ENCODE results near the gene C1orf122. TPM values are rescaled to one million over a fixed set of nuclear protein-coding genes. Genes with fewer than 3 reads are reported as not detected.

The C1orf122 gene
- total and polyA plus RNA-seq, 10 donors = 15.9 to 38.5 (median 21.3) TPM

GRCh38 chr1:37854406-37854805 lies 46.8 kb downstream of the C1orf122 start:
- Histone ChIP-seq H3K36me3 (peaks cover 2 to 56% (median 23%) of the 10 kb centered on the region in 6 donors), H3K27me3 (replicated peaks in 1 of 7) (no peaks in the 10 kb centered on the region), H3K9me3 (no peaks in the 10 kb centered on the region), H3K4me3 (no peak overlapping the region), H3K4me1 (peaks cover 35 to 97% (median 88%) of the 10 kb centered on the region in 6 donors), H3K27ac (peak overlapping the region in 1 of 8 donors; percentile 85)
- DNase-seq = no peak
- intact Hi-C loops (cut with DNase I; ENCODE audit: low total_unique reads) = loop anchor here (10.0 kb wide), 1 partner anchor 160 kb away; the partner anchor contains the start of gene CDCA8
- no peak for TF ChIP-seq CTCF (IDR thresholded peaks at IDR 0.05 in 8 of 11, conservative IDR thresholded peaks at IDR 0.05 in 3 of 11)
- no peak for TF ChIP-seq POLR2AphosphoS5 (IDR thresholded peaks at IDR 0.05)
- no peak for TF ChIP-seq POLR2A (IDR thresholded peaks at IDR 0.05)
- WGBS, 5 donors = 94 to 99% (median 97%) methylated on average over 6 of the region's 6 CpGs

Other genes starting within 250 kb of the C1orf122 start
- gene GNL2, start 211.9 kb upstream of the C1orf122 start, total RNA-seq = 10 to 100 TPM; 28.9 to 58.0 (median 34.8) TPM
- gene GNL2, start 211.9 kb upstream of the C1orf122 start, polyA plus RNA-seq = 10 to 100 TPM; 31.8 to 49.2 (median 41.8) TPM
- 1 to 10 TPM in 1 of 7 donors, under 1 TPM in 5, not detected in 1; 0.37 to 1.0 (median 0.53) TPM for gene RSPO1, start 172.9 kb upstream of the C1orf122 start, total RNA-seq
- gene RSPO1, start 172.9 kb upstream of the C1orf122 start, polyA plus RNA-seq = under 1 TPM; 0.20 to 0.50 (median 0.48) TPM
- 1 to 10 TPM; 1.2 to 8.2 (median 4.3) TPM for gene CDCA8, start 115.3 kb upstream of the C1orf122 start, total RNA-seq
- gene CDCA8, start 115.3 kb upstream of the C1orf122 start, polyA plus RNA-seq = 1 to 10 TPM; 1.5 to 7.7 (median 3.9) TPM
- gene EPHA10, start 42.7 kb upstream of the C1orf122 start, total RNA-seq = under 1 TPM in 4 of 7 donors, not detected in 3; 0.07 to 0.43 (median 0.26) TPM
- under 1 TPM; 0.02 to 0.10 (median 0.02) TPM for gene EPHA10, start 42.7 kb upstream of the C1orf122 start, polyA plus RNA-seq
- 1 to 10 TPM; 1.8 to 9.2 (median 3.1) TPM for gene MANEAL, start 13.9 kb upstream of the C1orf122 start, total RNA-seq
- 1 to 10 TPM; 1.4 to 2.3 (median 1.8) TPM for gene MANEAL, start 13.9 kb upstream of the C1orf122 start, polyA plus RNA-seq
- 10 to 100 TPM in 5 of 7 donors, 1 to 10 TPM in 2; 8.0 to 13.4 (median 10.9) TPM for gene YRDC, start 418 bp downstream of the C1orf122 start, total RNA-seq
- gene YRDC, start 418 bp downstream of the C1orf122 start, polyA plus RNA-seq = 10 to 100 TPM in 1 of 3 donors, 1 to 10 TPM in 2; 7.5 to 12.2 (median 9.9) TPM
- 10 to 100 TPM in 6 of 7 donors, 1 to 10 TPM in 1; 9.3 to 49.8 (median 26.6) TPM for gene MTF1, start 51.8 kb downstream of the C1orf122 start, total RNA-seq
- 1 to 10 TPM; 1.3 to 3.1 (median 1.5) TPM for gene MTF1, start 51.8 kb downstream of the C1orf122 start, polyA plus RNA-seq
- gene INPP5B, start 139.3 kb downstream of the C1orf122 start, total RNA-seq = 10 to 100 TPM; 31.0 to 70.7 (median 45.0) TPM
- 10 to 100 TPM; 11.4 to 27.5 (median 19.0) TPM for gene INPP5B, start 139.3 kb downstream of the C1orf122 start, polyA plus RNA-seq
- gene SF3A3, start 182.2 kb downstream of the C1orf122 start, total RNA-seq = 10 to 100 TPM; 44.5 to 64.3 (median 53.6) TPM
- gene SF3A3, start 182.2 kb downstream of the C1orf122 start, polyA plus RNA-seq = 10 to 100 TPM; 19.7 to 24.9 (median 22.1) TPM
- gene FHL3, start 197.7 kb downstream of the C1orf122 start, total RNA-seq = 10 to 100 TPM; 13.0 to 39.9 (median 19.5) TPM
- gene FHL3, start 197.7 kb downstream of the C1orf122 start, polyA plus RNA-seq = 10 to 100 TPM in 1 of 3 donors, 1 to 10 TPM in 2; 8.6 to 14.0 (median 9.3) TPM
- 10 to 100 TPM; 19.2 to 51.4 (median 23.7) TPM for gene UTP11, start 204.9 kb downstream of the C1orf122 start, total RNA-seq
- 10 to 100 TPM; 12.5 to 21.0 (median 20.6) TPM for gene UTP11, start 204.9 kb downstream of the C1orf122 start, polyA plus RNA-seq
- under 1 TPM in 4 of 7 donors, not detected in 3; 0.17 to 0.60 (median 0.30) TPM for gene POU3F1, start 239.0 kb downstream of the C1orf122 start, total RNA-seq
- gene POU3F1, start 239.0 kb downstream of the C1orf122 start, polyA plus RNA-seq = under 1 TPM; 0.07 to 0.38 (median 0.08) TPM

Data from spleen (tissue), 11 donors.